Prostate gland (tissue), 2 donors: ENCODE results near the gene CIAPIN1.

Experiments
- POLR2A ChIP-seq: fragments of 450-650 bp; IDR thresholded peaks from one replicate; pipeline ENCODE4 v1.6.1; 2016; ENCODE audit warnings: antibody characterized with exemption, mild to moderate bottlenecking
- TF ChIP-seq, protein P1 (sequence below), 4 experiments: fragments of 200-600 bp in 2 of 4; fragments of 450-650 bp in 2 of 4; sonication (generic) in 2 of 4; IDR thresholded peaks; 1 replicate in 3 of 4; 2 replicates in 1 of 4; pipeline ENCODE4 v1.5.1; 2016 to 2019; ENCODE audit warnings: antibody characterized with exemption in 4 of 4, mild to moderate bottlenecking in 2 of 4, moderate library complexity in 2 of 4

DNA sequence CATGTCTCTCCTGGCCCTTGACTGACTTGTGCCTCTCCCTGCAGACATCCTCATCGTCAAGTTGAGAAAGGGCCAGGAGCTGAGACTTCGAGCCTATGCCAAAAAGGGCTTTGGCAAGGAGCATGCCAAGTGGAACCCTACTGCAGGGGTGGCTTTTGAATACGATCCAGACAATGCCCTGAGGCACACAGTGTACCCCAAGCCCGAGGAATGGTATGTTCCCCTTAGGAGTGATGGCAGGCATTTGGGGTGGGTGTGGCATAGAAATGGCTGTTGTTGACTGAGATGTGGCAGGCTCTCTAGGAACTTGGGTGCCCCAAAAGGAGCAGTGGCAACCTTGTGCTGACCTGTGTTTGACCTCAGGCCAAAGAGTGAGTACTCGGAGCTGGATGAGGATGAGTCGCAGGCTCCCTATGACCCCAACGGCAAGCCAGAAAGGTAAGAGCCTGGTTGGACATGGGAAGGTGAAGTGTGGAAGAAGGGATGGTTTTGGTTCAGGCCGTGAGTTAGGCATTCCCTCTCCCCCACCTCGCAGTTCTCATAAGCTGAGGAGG lies 22.8 kb upstream of the CIAPIN1 start:
- no peak for TF ChIP-seq POLR2A
- TF ChIP-seq, protein P1, sequence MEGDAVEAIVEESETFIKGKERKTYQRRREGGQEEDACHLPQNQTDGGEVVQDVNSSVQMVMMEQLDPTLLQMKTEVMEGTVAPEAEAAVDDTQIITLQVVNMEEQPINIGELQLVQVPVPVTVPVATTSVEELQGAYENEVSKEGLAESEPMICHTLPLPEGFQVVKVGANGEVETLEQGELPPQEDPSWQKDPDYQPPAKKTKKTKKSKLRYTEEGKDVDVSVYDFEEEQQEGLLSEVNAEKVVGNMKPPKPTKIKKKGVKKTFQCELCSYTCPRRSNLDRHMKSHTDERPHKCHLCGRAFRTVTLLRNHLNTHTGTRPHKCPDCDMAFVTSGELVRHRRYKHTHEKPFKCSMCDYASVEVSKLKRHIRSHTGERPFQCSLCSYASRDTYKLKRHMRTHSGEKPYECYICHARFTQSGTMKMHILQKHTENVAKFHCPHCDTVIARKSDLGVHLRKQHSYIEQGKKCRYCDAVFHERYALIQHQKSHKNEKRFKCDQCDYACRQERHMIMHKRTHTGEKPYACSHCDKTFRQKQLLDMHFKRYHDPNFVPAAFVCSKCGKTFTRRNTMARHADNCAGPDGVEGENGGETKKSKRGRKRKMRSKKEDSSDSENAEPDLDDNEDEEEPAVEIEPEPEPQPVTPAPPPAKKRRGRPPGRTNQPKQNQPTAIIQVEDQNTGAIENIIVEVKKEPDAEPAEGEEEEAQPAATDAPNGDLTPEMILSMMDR (IDR thresholded peaks at IDR 0.05) = no peak
